Endothelial cell of umbilical vein (primary cell): Measurements from ENCODE around the gene TMPRSS9. TPM values are rescaled to one million over a fixed set of nuclear protein-coding genes. Genes with fewer than 3 reads are reported as not detected.

Experiments used
- BruUV-seq: library from RNA; stranded (reverse); fragments of 400-500 nt; replicated peaks from 2 replicates; lab custom pipeline; 2021; lab: Mats Ljungman, UMichigan
- CTCF ChIA-PET: fragments of 300-600, 350-600 bp; sonication (Branson Sonifier 250); formaldehyde crosslinking; loops from one replicate; lab custom pipeline; 2021; ENCODE audit warnings: antibody characterized with exemption, inconsistent platforms; lab: Charles Lee
- POLR2A ChIA-PET: fragments of 300-600, 350-600 bp; sonication (Branson Sonifier 250); formaldehyde crosslinking; loops from one replicate; lab custom pipeline; 2021; ENCODE audit warnings: antibody characterized with exemption, inconsistent platforms; lab: Charles Lee
- DNase-seq: peaks from one replicate; pipeline ENCODE4 v3.0.0-alpha.2; 2011; ENCODE audit warnings: low read depth, low spot score
- FAIRE-seq: peaks from 2 replicates; lab custom pipeline; 2011; peaks lifted over from hg19 to GRCh38; lab: Jason Lieb, UNC
- H2AFZ ChIP-seq: 2 replicates; pipeline ENCODE4 v1.6.0; 2012; ENCODE audit warnings: low read depth, low read length, control low read depth, inconsistent platforms
- H3K27ac ChIP-seq: 2 replicates; pipeline ENCODE4 v1.5.1; 2011; ENCODE audit warnings: low read depth, mild to moderate bottlenecking, control low read depth, low read length, moderate library complexity; ENCODE audit not compliant: insufficient read depth
- H3K27me3 ChIP-seq, 2 experiments: 2 replicates each; pipeline versions ENCODE4 v1.6.0 to v1.6.1; 2011; ENCODE audit warnings: low read length in 2 of 2, mixed read lengths in 1 of 2; ENCODE audit not compliant: control insufficient read depth in 2 of 2, insufficient read depth in 2 of 2
- H3K36me3 ChIP-seq, 2 experiments: 2 replicates in 1 of 2; 3 replicates in 1 of 2; pipeline ENCODE4 v1.5.1; 2011; ENCODE audit warnings: low read length in 2 of 2, mild to moderate bottlenecking in 1 of 2, moderate library complexity in 1 of 2; ENCODE audit not compliant: control insufficient read depth in 2 of 2, insufficient read depth in 2 of 2; ENCODE audit errors: extremely low read depth in 1 of 2
- H3K4me1 ChIP-seq: 3 replicates; pipeline ENCODE4 v1.5.1; 2011; ENCODE audit warnings: mild to moderate bottlenecking, low read length; ENCODE audit not compliant: control insufficient read depth, insufficient read depth; ENCODE audit errors: extremely low read depth
- H3K4me2 ChIP-seq: 2 replicates; pipeline ENCODE4 v1.6.1; 2011; ENCODE audit warnings: low read length, control low read depth, mixed read lengths; ENCODE audit not compliant: insufficient read depth
- H3K4me3 ChIP-seq, 3 experiments: fragments of 200-600 bp in 1 of 3; sonication (generic), shearing (Covaris generic) in 1 of 3; replicated peaks in 1 of 3; 2 replicates each; pipeline ENCODE4 v1.5.1; 2011 to 2016; ENCODE audit warnings: control low read depth in 3 of 3, low read length in 3 of 3, mild to moderate bottlenecking in 2 of 3, inconsistent platforms in 1 of 3, low read depth in 1 of 3, moderate library complexity in 1 of 3; ENCODE audit not compliant: insufficient read depth in 1 of 3
- H3K79me2 ChIP-seq: 2 replicates; pipeline ENCODE4 v1.6.0; 2012; ENCODE audit warnings: low read length, inconsistent platforms; ENCODE audit not compliant: control insufficient read depth, insufficient read depth
- H3K9ac ChIP-seq: replicated peaks from 2 replicates; pipeline ENCODE3; 2011; ENCODE audit warnings: low read length, control low read depth; ENCODE audit not compliant: insufficient read depth; ENCODE audit errors: extremely low read depth
- H3K9me1 ChIP-seq: replicated peaks from 3 replicates; pipeline ENCODE4 v1.6.0; 2011; ENCODE audit warnings: mild to moderate bottlenecking, low read length; ENCODE audit not compliant: control insufficient read depth, insufficient read depth; ENCODE audit errors: extremely low read depth
- H3K9me3 ChIP-seq: replicated peaks from 2 replicates; pipeline ENCODE4 v1.5.1; 2012; ENCODE audit warnings: low read length, inconsistent platforms; ENCODE audit not compliant: control insufficient read depth, insufficient read depth
- H4K20me1 ChIP-seq: replicated peaks from 2 replicates; pipeline ENCODE3; 2011; ENCODE audit warnings: mild to moderate bottlenecking, low read length; ENCODE audit not compliant: control insufficient read depth, insufficient read depth; ENCODE audit errors: extremely low read depth
- EZH2 ChIP-seq: IDR thresholded peaks from 2 replicates; pipeline ENCODE4 v1.6.1; 2012; ENCODE audit warnings: borderline replicate concordance, low read depth, mild to moderate bottlenecking, moderate library complexity, low read length, inconsistent platforms; ENCODE audit not compliant: severe bottlenecking
- FOS ChIP-seq: IDR thresholded peaks from 2 replicates; pipeline ENCODE4 v1.6.1; 2011; ENCODE audit warnings: mild to moderate bottlenecking, low read length, moderate library complexity, borderline replicate concordance; ENCODE audit not compliant: insufficient read depth
- GATA2 ChIP-seq: IDR thresholded peaks from 2 replicates; pipeline ENCODE4 v1.7.0; 2011; ENCODE audit warnings: low read depth, mild to moderate bottlenecking, moderate library complexity, mixed read lengths, low read length; ENCODE audit not compliant: insufficient read length, insufficient read depth
- JUN ChIP-seq: IDR thresholded peaks from 2 replicates; pipeline ENCODE4 v1.6.1; 2011; ENCODE audit warnings: borderline replicate concordance, low read depth; ENCODE audit not compliant: insufficient read length, insufficient read depth
- MYC ChIP-seq: IDR thresholded peaks from one replicate; pipeline ENCODE4 v1.6.1; 2011; ENCODE audit warnings: mild to moderate bottlenecking, low read depth, low read length
- POLR2A ChIP-seq: IDR thresholded peaks from 2 replicates; pipeline ENCODE4 v1.6.1; 2012; ENCODE audit warnings: low read depth, mild to moderate bottlenecking, control low read depth, low read length
- POLR2AphosphoS5 ChIP-seq: IDR thresholded peaks from 2 replicates; pipeline ENCODE4 v1.6.1; 2012; ENCODE audit warnings: low read depth, mild to moderate bottlenecking, control low read depth, low read length, moderate library complexity; ENCODE audit not compliant: insufficient read depth
- dilution Hi-C: fragments of 300-500 bp; cut with MboI; formaldehyde crosslinking; loops from one replicate; pipeline ENCODE4 v1.15.0; 2019; ENCODE audit warnings: low sequenced_read_pairs; ENCODE audit not compliant: extremely low pct_ligation_motif_present
- intact Hi-C: fragments of 100-400 bp; cut with micrococcal nuclease; formaldehyde crosslinking; loops from one replicate; pipeline ENCODE4 v1.10.0; 2022
- polyA plus RNA-seq, 4 experiments: library from polyadenylated mRNA; depleted of rRNA in 3 of 4; stranded (reverse) in 3 of 4; unstranded in 1 of 4; fragments of >200 nt; gene quantifications; 2 replicates each; pipeline versions ENCODE4 v1.2.1 to v1.2.3, GENCODE V29; 2011 to 2012; ENCODE audit warnings: missing spikeins in 1 of 4
- total RNA-seq: library from RNA; stranded (reverse); gene quantifications from 2 replicates; pipeline ENCODE4 v1.2.3, GENCODE V29; 2021
- TF ChIP-seq, protein P1 (sequence below): IDR thresholded peaks from 2 replicates; pipeline ENCODE4 v1.6.1; 2011; ENCODE audit not compliant: insufficient read depth, insufficient read length
- TF ChIP-seq, protein P2 (sequence below), 2 donors: IDR thresholded peaks; 1 replicate in 1 of 2; 2 replicates in 1 of 2; pipeline ENCODE4 v1.5.1; 2011; ENCODE audit warnings: low read length in 2 of 2, mild to moderate bottlenecking in 2 of 2, moderate library complexity in 2 of 2, control low read depth in 1 of 2, inconsistent platforms in 1 of 2, low read depth in 1 of 2; ENCODE audit not compliant: insufficient read depth in 1 of 2; ENCODE audit errors: extremely low read depth in 1 of 2

The TMPRSS9 gene
- total and polyA plus RNA-seq, 2 donors (not counting 3 experiments of a cell fraction or from before 2014, with no cell fraction given) = not detected

DNA sequence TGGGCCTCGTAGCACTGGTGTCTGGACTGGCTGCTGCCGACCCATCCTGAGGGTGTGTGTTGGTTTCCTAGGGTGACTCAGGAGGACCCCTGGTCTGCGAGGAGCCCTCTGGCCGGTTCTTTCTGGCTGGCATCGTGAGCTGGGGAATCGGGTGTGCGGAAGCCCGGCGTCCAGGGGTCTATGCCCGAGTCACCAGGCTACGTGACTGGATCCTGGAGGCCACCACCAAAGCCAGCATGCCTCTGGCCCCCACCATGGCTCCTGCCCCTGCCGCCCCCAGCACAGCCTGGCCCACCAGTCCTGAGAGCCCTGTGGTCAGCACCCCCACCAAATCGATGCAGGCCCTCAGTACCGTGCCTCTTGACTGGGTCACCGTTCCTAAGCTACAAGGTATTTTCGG, 53.6 kb downstream of the TMPRSS9 start:
- H3K79me2 ChIP-seq = no peaks in the 10 kb centered on the region
- POLR2A ChIA-PET = interaction anchor here (0.6 kb wide), 1 partner anchor 260 kb away, joined by 5 read pairs; no protein-coding TSS in a partner anchor
- no peak overlapping the region for H2AFZ ChIP-seq
- no peaks in the 10 kb centered on the region for H3K9me3 ChIP-seq
- dilution Hi-C loops = no loop called here
- H3K9me1 ChIP-seq = no peaks in the 10 kb centered on the region
- H4K20me1 ChIP-seq = no peaks in the 10 kb centered on the region
- H3K4me2 ChIP-seq = no peak overlapping the region
- H3K4me1 ChIP-seq = peaks cover 2% of the 10 kb centered on the region
- FAIRE-seq (no peak), DNase-seq (no peak)
- peaks cover 0 to 1% of the 10 kb centered on the region in 2 experiments for H3K36me3 ChIP-seq
- H3K4me3 ChIP-seq = no peak overlapping the region
- no TSS peak for BruUV-seq
- H3K27me3 ChIP-seq = no peaks in the 10 kb centered on the region
- TF ChIP-seq GATA2 (no peak), POLR2AphosphoS5 (no peak), MYC (no peak), FOS (no peak), JUN (no peak), POLR2A (no peak), EZH2 (no peak)
- TF ChIP-seq, protein P1, sequence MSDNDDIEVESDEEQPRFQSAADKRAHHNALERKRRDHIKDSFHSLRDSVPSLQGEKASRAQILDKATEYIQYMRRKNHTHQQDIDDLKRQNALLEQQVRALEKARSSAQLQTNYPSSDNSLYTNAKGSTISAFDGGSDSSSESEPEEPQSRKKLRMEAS = no peak
- TF ChIP-seq, protein P2, sequence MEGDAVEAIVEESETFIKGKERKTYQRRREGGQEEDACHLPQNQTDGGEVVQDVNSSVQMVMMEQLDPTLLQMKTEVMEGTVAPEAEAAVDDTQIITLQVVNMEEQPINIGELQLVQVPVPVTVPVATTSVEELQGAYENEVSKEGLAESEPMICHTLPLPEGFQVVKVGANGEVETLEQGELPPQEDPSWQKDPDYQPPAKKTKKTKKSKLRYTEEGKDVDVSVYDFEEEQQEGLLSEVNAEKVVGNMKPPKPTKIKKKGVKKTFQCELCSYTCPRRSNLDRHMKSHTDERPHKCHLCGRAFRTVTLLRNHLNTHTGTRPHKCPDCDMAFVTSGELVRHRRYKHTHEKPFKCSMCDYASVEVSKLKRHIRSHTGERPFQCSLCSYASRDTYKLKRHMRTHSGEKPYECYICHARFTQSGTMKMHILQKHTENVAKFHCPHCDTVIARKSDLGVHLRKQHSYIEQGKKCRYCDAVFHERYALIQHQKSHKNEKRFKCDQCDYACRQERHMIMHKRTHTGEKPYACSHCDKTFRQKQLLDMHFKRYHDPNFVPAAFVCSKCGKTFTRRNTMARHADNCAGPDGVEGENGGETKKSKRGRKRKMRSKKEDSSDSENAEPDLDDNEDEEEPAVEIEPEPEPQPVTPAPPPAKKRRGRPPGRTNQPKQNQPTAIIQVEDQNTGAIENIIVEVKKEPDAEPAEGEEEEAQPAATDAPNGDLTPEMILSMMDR (IDR thresholded peaks at IDR 0.05; ENCODE audit: extremely low read depth in 1 of 2, insufficient read depth in 1 of 2, low read depth in 1 of 2, low read length in 2 of 2) = no peak
- no peak overlapping the region for H3K9ac ChIP-seq
- CTCF ChIA-PET = interaction anchor here (0.8 kb wide), 1 partner anchor 21 kb away, joined by 3 read pairs; no protein-coding TSS in a partner anchor
- H3K27ac ChIP-seq = no peak overlapping the region
- intact Hi-C loops = no loop called here
